Measurements from ENCODE around the gene HECW1.

DNA sequence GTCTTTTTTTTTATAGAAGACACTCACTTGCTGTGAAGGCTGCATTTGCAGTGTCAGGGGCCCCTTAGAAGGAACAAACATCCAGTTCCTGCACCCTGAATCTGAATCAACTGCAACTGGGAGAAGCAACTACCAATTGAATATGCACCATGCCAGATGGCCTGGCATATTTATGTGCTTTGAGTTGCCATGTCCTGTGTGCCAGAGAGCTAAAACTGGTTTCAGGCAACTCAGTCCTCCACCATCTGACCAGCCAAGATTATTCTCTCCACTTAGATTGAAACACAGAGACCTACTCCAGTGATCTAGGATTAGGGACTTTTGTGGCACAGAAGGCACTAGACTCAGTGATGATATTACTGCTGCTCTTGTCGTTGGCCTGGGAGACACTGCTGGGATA lies 225.4 kb downstream of the HECW1 start:
- TF ChIP-seq ZNF384 (IDR thresholded peaks at IDR 0.05) = no peak
- no peak for TF ChIP-seq CTBP1 (IDR thresholded peaks at IDR 0.05; ENCODE audit: borderline replicate concordance)
- no peak for TF ChIP-seq FOXM1 (IDR thresholded peaks at IDR 0.05; ENCODE audit: borderline replicate concordance)
- TF ChIP-seq FOXK2 (IDR thresholded peaks at IDR 0.05) = no peak
- no peak for TF ChIP-seq ELF4 (IDR thresholded peaks at IDR 0.05)

Measured in HEK293T (cell line).